Neural cell (in vitro differentiated cells): ENCODE results near the gene OOSP2. TPM values are rescaled to one million over a fixed set of nuclear protein-coding genes. Genes with fewer than 3 reads are reported as not detected.
"Not testable (repeated sequence)": the region's sequence is repeated elsewhere in the genome, so short reads cannot be mapped to it uniquely, and the experiment has no call there.

Source experiments
- H2AFZ ChIP-seq: fragments of 200-600, 300-800 bp; sonication (generic), shearing (Covaris generic); 2 replicates; pipeline ENCODE4 v1.6.0; 2014; ENCODE audit warnings: low read depth, mild to moderate bottlenecking, antibody characterized with exemption, low read length, moderate library complexity
- H3F3A ChIP-seq: fragments of 200-600 bp; shearing (Covaris generic); 2 replicates; pipeline ENCODE4 v1.6.1; 2016; ENCODE audit warnings: mild to moderate bottlenecking, moderate library complexity, mixed read lengths, antibody characterized with exemption, low read length; ENCODE audit not compliant: insufficient read depth, poor library complexity, severe bottlenecking
- H3K27ac ChIP-seq: fragments of 200-600, 300-800 bp; sonication (generic), shearing (Covaris generic); 2 replicates; pipeline ENCODE4 v1.5.1; 2014; ENCODE audit warnings: mild to moderate bottlenecking, low read length, moderate library complexity
- H3K27me3 ChIP-seq: fragments of 300-800, 200-600 bp; sonication (generic), shearing (Covaris generic); 2 replicates; pipeline ENCODE4 v1.6.0; 2014; ENCODE audit warnings: mild to moderate bottlenecking, low read depth, low read length, moderate library complexity; ENCODE audit not compliant: insufficient read depth
- H3K36me3 ChIP-seq: fragments of 300-800, 200-600 bp; sonication (generic), shearing (Covaris generic); 2 replicates; pipeline ENCODE4 v1.5.1; 2014; ENCODE audit warnings: mild to moderate bottlenecking, antibody characterized with exemption, low read length, moderate library complexity; ENCODE audit not compliant: insufficient read depth
- H3K4me2 ChIP-seq: fragments of 300-800, 200-600 bp; sonication (generic), shearing (Covaris generic); 2 replicates; pipeline ENCODE4 v1.6.0; 2014; ENCODE audit warnings: mild to moderate bottlenecking, low read length
- H3K4me3 ChIP-seq: fragments of 300-800, 200-600 bp; sonication (generic), shearing (Covaris generic); 2 replicates; pipeline ENCODE4 v1.5.1; 2014; ENCODE audit warnings: mild to moderate bottlenecking, low read length, moderate library complexity
- H3K79me2 ChIP-seq: fragments of 200-600 bp; shearing (Covaris generic); replicated peaks from 2 replicates; pipeline ENCODE4 v1.6.0; 2014; ENCODE audit warnings: mild to moderate bottlenecking, low read length, moderate library complexity; ENCODE audit not compliant: insufficient read depth
- H3K9ac ChIP-seq: fragments of 300-800, 200-600 bp; sonication (generic), shearing (Covaris generic); 2 replicates; pipeline ENCODE4 v1.6.1; 2016; ENCODE audit warnings: mild to moderate bottlenecking, low read length, mixed read lengths
- H3K9me2 ChIP-seq: fragments of 200-600 bp; shearing (Covaris generic); 2 replicates; pipeline ENCODE4 v1.6.1; 2016; ENCODE audit warnings: mild to moderate bottlenecking, low read length, mixed read lengths; ENCODE audit not compliant: insufficient read depth
- H3K9me3 ChIP-seq: fragments of 200-600, 300-800 bp; sonication (generic), shearing (Covaris generic); 2 replicates; pipeline ENCODE4 v1.6.1; 2016; ENCODE audit warnings: mild to moderate bottlenecking, mixed run types, low read length, moderate library complexity, mixed read lengths
- H4K20me1 ChIP-seq: fragments of 200-600 bp; shearing (Covaris generic); 2 replicates; pipeline ENCODE4 v1.6.1; 2016; ENCODE audit warnings: mild to moderate bottlenecking, mixed run types; ENCODE audit not compliant: insufficient read depth
- CTCF ChIP-seq: fragments of 450-650 bp; IDR thresholded peaks from 2 replicates; pipeline ENCODE4 v1.5.1; 2014; ENCODE audit warnings: antibody characterized with exemption, mild to moderate bottlenecking, moderate library complexity; ENCODE audit not compliant: poor library complexity, severe bottlenecking
- EP300 ChIP-seq: fragments of 450-650 bp; conservative IDR thresholded peaks from 2 replicates; pipeline ENCODE4 v1.6.1; 2014; ENCODE audit warnings: antibody characterized with exemption, mild to moderate bottlenecking, moderate library complexity; ENCODE audit not compliant: poor library complexity, severe bottlenecking
- EZH2 ChIP-seq: fragments of 200-600, 300-800 bp; shearing (Covaris generic), sonication (generic); IDR thresholded peaks from 2 replicates; pipeline ENCODE4 v1.6.1; 2014; ENCODE audit warnings: antibody characterized with exemption, low read length, borderline replicate concordance, mild to moderate bottlenecking; ENCODE audit not compliant: insufficient read depth, poor library complexity, severe bottlenecking
- MXI1 ChIP-seq: fragments of 450-650 bp; conservative IDR thresholded peaks from 2 replicates; pipeline ENCODE4 v1.6.1; 2014; ENCODE audit warnings: antibody characterized with exemption, mild to moderate bottlenecking; ENCODE audit not compliant: poor library complexity, severe bottlenecking
- POLR2AphosphoS5 ChIP-seq: IDR thresholded peaks from 2 replicates; pipeline ENCODE4 v1.6.1; 2012
- RAD21 ChIP-seq: fragments of 450-650 bp; conservative IDR thresholded peaks from 2 replicates; pipeline ENCODE4 v1.6.1; 2014; ENCODE audit warnings: antibody characterized with exemption, mild to moderate bottlenecking, moderate library complexity
- REST ChIP-seq: IDR thresholded peaks from 2 replicates; pipeline ENCODE4 v1.6.1; 2012; ENCODE audit warnings: borderline replicate concordance
- SMC3 ChIP-seq: fragments of 450-650 bp; conservative IDR thresholded peaks from 2 replicates; pipeline ENCODE4 v1.6.1; 2014; ENCODE audit warnings: antibody characterized with exemption, mild to moderate bottlenecking, moderate library complexity; ENCODE audit not compliant: poor library complexity
- TAF1 ChIP-seq: IDR thresholded peaks from 2 replicates; pipeline ENCODE4 v1.6.1; 2012; ENCODE audit warnings: low read depth
- polyA plus RNA-seq: library from polyadenylated mRNA; depleted of rRNA; stranded (reverse); fragments of >200 nt; gene quantifications from 2 replicates; pipeline ENCODE4 v1.2.3, GENCODE V29; 2014

The OOSP2 gene
- polyA plus RNA-seq, 1 donor from 2014 or later = not detected

- Histone ChIP-seq H3K9ac (no peak within 1 kb of the TSS), H3K27me3 (no peaks in the 10 kb centered on the region), H4K20me1 (no peaks in the 10 kb centered on the region), H3K36me3 (no peaks in the 10 kb centered on the region), H3K4me2 (no peak within 1 kb of the TSS), H3K27ac (no peak within 1 kb of the TSS), H3K79me2 (no peaks in the 10 kb centered on the region), H3F3A (no peaks in the 10 kb centered on the region), H3K9me2 (no peaks in the 10 kb centered on the region), H3K4me3 (no peak within 1 kb of the TSS), H3K9me3 (no peaks in the 10 kb centered on the region), H2AFZ (no peak within 1 kb of the TSS)
- TF ChIP-seq RAD21 (no peak), REST (no peak), EP300 (no peak), SMC3 (no peak), EZH2 (no peak), TAF1 (no peak), MXI1 (no peak), POLR2AphosphoS5 (no peak), CTCF (no peak)
Measured at GRCh38 chr11:60016881-60017280, 23.3 kb upstream of the OOSP2 start, which contains the start of gene OOSP4B. Gene OOSP4B, plus strand, starts transcription at chr11:60017181.

- no peaks in the 10 kb centered on the region for H3K79me2 ChIP-seq
- no peaks in the 10 kb centered on the region for H3K27me3 ChIP-seq
- H3F3A ChIP-seq = no peaks in the 10 kb centered on the region
- TF ChIP-seq REST = no peak
- TF ChIP-seq TAF1 = no peak
- H2AFZ ChIP-seq = no peak overlapping the region
- H3K9me2 ChIP-seq = no peaks in the 10 kb centered on the region
- no peak overlapping the region for H3K27ac ChIP-seq
- no peaks in the 10 kb centered on the region for H4K20me1 ChIP-seq
- no peak overlapping the region for H3K4me2 ChIP-seq
- H3K9ac ChIP-seq = no peak overlapping the region
- no peaks in the 10 kb centered on the region for H3K9me3 ChIP-seq
- no peak overlapping the region for H3K4me3 ChIP-seq
- no peaks in the 10 kb centered on the region for H3K36me3 ChIP-seq
Measured at GRCh38 chr11:60018058-60018457, 22.2 kb upstream of the OOSP2 start.

GRCh38 chr11:60020376-60020775 lies 19.8 kb upstream of the OOSP2 start:
- H3K27me3 ChIP-seq, H3K36me3 ChIP-seq, H4K20me1 ChIP-seq, H3K79me2 ChIP-seq, H3K4me3 ChIP-seq, H3K4me2 ChIP-seq, H3F3A ChIP-seq, H3K9me2 ChIP-seq, H3K9me3 ChIP-seq, H2AFZ ChIP-seq, H3K27ac ChIP-seq, H3K9ac ChIP-seq: not testable (repeated sequence)
